ENCODE data around the gene GRWD1.
"Not testable (repeated sequence)": the region's sequence is repeated elsewhere in the genome, so short reads cannot be mapped to it uniquely, and the experiment has no call there.

GRWD1 gene

DNA sequence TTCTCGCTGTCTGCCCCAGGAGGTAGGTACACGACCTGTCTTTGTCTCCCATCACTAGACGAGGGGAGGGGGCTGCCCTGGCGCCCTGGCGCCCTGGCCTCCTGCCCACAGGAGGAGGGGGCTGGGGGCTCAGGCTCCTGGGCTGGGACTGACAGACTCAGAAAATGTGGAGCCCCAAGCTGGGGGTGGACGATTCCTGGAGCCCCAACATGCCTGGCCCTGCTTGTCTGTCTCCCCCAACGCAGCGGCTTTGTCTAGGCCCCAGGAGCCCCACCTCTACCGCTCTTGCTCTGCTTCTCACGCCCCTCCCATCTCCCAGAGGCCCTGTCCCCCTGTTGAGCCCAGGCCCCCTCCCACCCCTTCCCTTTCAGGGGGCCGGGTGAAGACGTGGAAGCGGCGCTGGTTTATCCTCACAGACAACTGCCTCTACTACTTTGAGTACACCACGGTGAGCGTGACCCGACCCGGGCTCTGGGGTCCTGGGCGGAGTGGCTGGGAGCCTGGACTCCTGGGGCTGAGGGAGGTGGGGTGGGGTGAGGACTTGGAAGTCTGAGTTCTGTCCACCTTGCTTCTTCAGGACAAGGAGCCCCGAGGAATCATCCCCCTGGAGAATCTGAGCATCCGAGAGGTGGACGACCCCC is 32.0 kb downstream of the GRWD1 start:
- in situ Hi-C loops (cut with MboI; ENCODE audit: low sequenced_read_pairs), result no loop called here

DNA sequence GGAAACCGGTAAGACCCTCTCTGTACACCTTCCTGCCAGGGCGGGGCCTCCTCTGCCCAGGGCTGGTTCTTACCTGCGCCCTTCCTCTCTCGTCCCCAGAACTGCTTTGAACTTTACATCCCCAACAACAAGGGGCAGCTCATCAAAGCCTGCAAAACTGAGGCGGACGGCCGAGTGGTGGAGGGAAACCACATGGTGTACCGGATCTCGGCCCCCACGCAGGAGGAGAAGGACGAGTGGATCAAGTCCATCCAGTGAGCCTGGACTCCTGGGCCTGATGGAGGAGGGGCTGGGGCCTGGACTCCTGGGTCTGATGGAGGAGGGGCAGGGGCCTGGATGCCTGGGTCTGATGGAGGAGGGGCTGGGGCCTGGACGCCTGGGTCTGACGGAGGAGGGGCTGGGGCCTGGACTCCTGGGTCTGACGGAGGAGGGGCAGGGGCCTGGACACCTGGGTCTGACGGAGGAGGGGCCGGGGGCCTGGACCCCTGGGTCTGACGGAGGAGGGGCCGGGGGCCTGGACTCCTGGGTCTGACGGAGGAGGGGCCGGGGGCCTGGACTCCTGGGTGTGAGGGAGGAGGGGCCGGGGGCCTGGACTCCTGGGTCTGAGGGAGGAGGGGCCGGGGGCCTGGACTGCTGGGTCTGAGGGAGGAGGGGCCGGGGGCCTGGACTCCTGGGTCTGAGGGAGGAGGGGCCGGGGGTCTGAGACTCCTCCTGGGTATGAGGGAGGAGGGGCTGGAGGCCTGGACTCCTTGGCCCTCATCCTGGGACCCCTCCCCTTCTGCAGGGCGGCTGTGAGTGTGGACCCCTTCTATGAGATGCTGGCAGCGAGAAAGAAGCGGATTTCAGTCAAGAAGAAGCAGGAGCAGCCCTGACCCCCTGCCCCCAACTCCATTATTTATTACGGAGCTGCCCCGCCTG is 32.8 kb downstream of the GRWD1 start:
- in situ Hi-C loops (cut with MboI; ENCODE audit: low sequenced_read_pairs), result no loop called here

DNA sequence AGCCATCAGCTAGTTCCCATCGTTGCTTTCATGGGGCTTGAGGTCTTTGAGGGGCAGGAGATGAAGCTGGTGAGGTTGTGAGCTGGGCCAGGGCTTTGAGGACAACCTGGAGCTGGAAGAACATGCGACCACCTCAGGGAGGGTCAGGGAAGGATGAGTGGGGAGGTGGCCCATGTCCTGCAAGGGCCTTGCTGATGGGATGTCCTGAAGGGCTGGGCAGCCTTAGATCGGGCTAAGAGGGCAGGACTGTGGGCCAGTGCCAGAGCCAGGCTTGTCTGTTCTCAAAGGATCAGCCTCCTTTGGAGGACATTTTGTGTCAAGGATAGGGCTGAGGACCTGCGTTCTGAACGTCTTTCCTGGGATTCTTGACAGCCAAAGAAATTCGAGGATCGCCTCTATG is 33.9 kb downstream of the GRWD1 start:
- in situ Hi-C loops (cut with MboI; ENCODE audit: low sequenced_read_pairs), result no loop called here

DNA sequence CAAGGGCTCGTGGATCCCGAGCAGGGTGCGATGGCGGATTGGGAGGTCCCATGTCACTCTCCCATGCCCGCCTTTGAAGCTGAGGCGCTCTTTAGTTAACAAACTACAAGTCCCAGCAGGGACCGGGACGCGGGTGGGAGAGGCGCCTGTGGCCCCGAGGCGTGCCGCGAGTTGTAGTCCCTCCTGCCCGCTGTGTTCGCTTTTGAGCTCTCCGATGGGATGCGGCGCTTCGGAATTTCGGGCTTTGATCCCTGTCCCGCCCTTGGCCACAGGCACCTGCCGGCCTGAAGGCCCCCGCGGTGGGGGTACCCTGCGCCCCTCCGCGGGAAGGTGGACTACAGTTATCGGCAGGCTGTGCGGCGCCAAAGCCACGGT is 34.4 kb downstream of the GRWD1 start:
- in situ Hi-C loops (cut with MboI; ENCODE audit: low sequenced_read_pairs), result no loop called here

DNA sequence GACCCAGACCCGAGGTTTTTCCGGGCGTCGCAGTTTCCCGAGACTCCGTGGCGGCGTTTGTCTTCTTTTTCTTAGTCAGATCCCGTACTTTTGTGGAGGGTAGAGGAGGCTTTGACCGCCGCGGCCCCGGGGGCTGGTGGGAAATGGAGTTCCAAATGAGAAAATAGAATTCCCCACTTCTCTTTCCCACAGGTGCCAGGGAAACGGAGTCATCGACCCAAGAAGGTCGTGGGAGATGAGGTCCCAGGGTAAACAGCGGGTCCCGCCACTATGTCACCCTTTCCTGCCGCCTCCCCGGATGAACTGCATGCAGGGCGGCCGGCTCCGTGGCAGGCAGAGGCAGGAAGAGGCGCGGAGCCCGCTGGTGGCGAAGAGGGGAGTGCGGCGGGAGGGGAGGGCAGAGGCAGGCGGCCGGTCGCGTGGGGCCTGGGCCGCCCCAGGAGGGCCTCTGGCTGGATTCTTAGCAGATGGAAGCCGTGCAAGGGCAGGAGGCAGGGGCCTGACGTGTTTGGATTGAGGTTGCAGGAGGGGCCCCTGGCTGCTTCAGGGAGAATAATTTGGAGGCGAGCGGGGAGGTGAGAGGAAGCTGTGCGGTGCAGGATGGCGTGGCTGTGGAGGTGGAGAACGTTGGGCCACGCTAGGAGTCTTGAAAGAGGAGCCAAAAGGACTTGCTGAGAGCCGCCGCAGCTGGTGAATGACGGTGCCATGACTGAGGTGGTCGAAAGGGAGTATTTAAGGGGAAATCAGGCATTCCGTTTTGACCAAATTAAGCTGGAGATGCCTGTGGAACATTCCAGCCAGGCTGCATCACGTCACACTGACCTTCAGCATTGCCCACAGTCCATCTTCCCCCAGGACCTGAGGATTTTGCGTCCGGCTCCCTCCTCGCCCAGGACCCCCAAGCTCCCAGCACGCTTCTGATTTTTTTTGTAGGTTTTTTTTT is 35.0 kb downstream of the GRWD1 start:
- in situ Hi-C loops (cut with MboI; ENCODE audit: low sequenced_read_pairs), result no loop called here

DNA sequence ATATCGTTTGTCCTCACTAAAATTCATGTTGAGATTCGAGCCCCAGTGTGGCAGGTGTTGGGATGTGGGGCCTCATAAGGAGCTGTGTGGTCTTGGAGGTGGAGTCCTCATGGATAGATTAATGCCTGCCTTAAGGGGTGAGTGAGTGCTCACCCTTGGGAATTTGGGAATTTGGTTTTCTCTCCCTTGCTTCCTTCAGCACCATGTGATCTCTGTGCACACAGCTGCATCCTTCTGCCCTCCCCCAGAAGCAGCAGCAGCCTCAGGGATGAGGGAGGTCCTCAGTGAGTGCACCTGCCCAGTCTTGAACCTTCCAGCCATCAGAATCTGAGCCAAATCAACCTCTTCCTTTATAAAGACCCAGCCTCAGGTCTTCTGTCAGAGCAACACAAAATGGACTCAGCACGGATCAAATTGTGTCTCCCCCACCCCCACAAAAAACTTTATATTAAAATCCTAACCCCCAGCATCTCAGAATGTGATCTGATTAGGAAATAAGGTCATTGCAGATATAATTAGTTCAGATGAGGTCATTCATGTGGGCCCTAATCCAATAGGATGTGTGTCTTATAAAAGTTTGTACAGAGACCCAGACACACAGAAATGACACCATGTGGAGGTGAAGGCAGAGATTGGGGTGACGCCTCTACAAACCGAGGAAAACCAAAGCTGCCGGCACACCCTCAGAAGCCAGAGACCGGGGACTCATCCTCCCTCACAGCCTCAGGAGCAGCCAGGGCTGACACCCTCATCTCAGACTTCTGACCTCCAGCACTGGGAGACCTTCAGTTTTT is 36.3 kb downstream of the GRWD1 start:
- in situ Hi-C loops (cut with MboI; ENCODE audit: low sequenced_read_pairs), result no loop called here

DNA sequence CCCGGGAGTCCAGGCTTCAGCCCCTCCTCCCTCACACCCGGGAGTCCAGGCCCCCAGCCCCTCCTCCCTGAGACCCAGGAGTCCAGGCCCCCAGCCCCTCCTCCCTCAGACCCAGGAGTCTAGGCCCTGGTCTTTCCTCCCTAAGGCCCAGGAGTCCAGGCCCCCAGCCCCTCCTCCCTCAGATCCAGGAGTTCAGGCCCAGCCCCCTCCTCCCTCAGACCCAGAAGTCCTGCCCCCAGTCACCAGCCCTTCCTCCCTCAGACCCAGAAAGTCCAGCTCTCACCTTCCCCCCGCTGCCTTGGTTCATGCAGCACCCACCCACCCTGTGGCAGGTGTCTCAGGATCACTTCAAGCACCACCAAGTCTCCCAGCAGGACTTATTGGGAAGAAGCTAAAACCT is 37.5 kb downstream of the GRWD1 start:
- in situ Hi-C loops (cut with MboI; ENCODE audit: low sequenced_read_pairs), result no loop called here

DNA sequence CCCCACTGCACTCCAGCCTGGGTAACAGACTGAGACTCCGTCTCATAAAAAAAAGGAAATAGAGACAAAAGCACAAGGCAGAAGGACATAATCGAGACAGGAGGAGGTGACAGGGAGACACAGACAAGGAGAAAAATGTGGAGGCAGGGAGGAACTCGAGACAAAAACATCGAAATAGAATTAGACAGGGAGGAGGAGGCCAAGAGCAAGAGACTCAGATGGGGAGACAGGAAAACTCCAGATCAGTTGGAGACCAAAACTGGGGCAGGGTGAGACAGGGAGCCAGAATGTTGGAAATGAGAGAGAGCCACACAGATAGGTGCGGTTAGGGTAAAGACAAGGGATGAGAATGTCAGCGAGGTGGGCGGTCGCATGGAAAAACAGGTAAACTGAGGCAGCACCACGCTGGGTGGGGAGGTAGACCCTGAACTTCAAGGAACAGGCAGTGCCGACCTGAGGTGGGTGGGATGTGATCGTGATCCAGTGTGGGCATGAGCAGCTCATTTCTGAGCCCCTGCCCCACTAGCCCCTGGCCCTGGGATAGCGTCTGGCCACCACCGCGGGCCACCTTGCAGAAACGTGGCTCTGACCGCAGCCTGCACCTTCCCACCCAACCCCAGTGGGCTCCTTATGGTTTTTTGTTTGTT is 38.6 kb downstream of the GRWD1 start:
- in situ Hi-C loops (cut with MboI; ENCODE audit: low sequenced_read_pairs), result no loop called here

DNA sequence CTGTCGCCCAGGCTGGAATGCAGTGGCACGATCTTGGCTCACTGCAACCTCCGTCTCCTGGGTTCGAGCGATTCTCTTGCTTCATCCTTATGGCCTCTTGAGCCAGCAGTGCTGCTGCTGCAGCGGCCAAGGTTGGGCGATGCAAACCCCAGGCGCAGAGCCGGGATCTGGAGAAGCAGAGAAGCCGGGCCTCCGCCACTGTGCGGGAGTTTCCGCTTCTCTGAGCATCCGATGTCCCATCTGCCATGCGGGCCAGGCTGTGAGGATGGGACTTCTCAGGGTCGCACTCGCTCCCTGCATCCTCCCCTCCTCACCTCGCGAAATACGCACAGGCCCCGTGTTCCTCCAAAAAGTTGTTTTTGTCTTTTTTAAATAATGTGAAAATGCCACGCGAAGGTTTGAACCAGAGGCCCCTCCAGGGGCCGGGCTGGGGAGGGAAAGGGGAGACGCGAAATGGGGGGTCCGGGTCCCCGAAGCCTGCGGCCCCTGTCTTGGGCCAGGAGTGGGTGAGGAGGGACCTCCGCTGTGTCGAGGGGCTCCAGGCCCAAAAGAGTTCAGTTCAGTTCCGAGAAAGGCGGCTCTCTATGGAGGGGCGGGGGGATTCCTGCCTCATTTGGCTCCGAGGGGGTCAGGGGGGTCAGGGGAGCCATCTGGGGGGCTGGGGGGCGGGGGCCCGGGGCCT is 39.3 kb downstream of the GRWD1 start:
- in situ Hi-C loops (cut with MboI; ENCODE audit: low sequenced_read_pairs), result no loop called here

DNA sequence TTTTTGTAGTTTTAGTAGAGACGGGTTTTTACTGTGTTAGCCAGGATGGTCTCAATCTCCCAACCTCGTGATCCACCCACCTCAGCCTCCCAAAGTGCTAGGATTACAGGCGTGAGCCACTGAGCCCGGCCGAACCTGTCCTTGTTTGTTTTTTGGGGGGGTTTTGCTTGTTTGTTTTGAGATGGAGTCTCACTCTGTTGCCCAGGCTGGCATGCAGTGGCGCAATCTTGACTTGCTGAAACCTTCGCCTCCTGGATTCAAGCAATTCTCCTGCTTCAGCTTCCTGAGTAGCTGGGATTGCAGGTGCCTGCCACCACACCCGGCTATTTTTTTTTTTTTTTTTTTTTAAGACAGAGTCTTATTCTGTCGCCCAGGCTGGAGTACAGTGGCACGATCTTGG is 40.9 kb downstream of the GRWD1 start:
- in situ Hi-C loops (cut with MboI; ENCODE audit: low sequenced_read_pairs), result not testable (repeated sequence)

DNA sequence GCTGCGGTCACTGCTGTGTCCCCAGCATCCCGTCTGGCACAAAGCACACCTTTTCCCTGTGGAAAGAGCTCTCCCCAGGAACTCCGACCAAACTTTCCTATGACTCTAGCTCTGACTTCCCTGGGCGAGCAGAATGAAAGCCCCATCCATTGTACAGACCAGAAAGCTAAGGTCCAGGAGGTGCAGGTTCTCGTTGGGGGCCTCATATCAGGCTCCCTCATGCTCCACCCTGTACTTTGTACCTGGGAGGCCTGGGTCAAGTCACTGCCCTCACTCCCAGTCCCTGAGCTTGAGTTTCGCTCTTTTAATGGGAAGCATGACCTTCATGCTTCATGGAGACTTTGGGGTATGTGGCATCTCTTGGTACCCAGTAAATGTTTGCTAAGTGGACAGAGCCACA is 41.8 kb downstream of the GRWD1 start:
- in situ Hi-C loops (cut with MboI; ENCODE audit: low sequenced_read_pairs), result no loop called here

DNA sequence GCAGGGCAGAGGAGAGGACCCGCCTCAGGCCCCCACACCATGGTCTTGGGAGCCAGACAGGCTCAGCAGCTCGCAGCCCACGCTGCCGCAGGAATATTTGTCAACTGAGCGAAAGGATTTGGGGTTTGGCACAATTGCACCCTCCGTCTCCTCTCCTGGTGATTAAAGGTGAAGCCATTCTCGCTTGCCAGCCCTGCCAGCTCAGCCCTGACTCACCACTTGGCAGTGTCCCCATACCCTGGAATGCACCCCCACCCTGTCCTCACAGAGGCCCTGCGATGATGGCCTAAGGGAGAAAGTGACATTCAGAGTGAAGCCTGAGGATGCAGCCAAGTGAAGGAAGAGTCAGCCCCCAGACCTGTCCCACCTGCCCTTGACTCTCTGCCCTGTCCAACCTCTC is 42.2 kb downstream of the GRWD1 start:
- in situ Hi-C loops (cut with MboI; ENCODE audit: low sequenced_read_pairs), result no loop called here

DNA sequence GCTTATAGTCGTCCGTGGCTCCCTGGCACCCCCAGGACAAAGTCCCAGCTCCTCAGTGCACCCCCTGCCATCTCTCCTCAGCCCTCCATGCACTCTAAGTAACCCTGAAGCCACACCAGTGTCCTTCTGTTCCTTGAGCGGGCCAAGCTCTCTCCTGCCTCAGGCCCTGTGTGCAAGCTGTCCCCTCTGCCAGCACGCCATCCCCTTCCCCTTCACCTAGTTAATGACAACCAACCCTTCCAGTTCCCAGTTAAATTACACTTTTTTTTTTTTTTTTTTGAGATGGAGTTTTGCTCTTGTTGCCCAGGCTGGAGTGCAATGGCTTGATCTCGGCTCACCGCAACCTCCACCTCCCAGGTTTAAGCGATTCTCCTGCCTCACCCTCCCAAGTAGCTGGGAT is 42.7 kb downstream of the GRWD1 start:
- in situ Hi-C loops (cut with MboI; ENCODE audit: low sequenced_read_pairs), result not testable (repeated sequence)

DNA sequence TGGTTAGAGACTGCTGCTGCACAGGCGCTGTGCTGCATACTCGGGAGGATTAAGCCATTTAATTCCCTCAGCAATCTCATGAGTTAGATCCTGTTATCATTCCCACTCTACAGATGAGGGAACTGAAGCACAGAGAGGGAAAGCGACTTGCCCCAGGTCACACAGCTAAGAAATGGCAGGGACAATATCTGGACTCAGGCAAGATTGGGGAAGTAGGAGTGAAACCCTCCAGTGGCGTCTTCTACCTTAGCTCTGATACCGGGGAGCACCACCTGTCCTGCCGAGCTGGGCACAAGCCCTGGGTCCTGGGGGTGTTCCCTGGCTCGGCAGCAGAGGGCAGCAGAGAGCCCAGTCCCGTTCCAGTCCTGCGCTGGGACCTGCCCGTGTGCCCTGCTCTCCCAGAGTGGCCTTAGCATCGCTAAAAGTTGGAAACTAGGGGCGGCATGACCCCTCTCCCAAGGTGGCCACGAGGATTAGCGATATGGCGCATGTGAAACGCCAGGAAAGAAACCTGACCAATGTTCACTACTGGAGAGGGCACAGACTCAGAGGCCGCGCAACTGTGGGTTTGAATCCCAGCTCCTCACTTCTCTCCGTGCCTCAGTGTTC is 43.9 kb downstream of the GRWD1 start:
- in situ Hi-C loops (cut with MboI; ENCODE audit: low sequenced_read_pairs), result no loop called here

DNA sequence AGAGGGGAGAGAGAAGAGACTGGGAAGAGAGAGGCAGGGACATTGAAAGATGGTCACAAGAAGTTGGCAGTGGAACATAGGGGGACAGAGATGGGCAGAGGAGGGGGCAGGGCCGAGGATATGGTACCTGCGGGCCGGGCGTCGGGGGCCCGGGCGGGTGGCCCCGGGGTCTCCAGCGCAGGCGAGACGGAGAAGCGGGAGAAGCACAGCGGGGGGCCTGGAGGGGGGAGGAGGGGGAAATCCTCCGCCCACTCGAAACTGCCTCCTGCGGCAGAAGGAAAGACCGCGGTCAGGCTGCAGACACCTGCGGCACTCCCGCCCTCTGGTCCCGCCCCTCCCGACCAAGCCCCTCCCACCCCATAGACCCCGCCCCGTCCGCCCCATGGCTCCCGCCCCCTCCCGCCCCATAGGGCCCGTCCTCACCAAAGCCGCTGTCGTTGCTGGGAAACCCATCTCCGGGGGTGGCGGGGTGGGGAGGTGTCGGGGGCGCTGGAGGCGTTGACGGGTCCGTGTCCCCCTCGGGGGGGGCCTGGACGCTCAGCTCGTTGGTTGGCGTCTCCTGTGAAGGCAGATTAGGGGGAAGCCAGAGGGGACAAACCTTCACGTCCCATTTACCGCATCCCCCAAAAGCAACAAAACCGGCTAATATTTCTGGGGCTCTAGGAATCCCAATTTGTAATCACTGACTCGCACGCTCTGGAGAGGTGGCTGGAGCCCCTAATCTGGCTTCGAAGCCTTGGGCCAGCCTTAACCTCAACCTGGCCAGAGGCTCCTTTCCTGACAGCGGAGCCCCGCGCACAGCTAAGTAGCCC is 45.4 kb downstream of the GRWD1 start:
- in situ Hi-C loops (cut with MboI; ENCODE audit: low sequenced_read_pairs), result no loop called here

DNA sequence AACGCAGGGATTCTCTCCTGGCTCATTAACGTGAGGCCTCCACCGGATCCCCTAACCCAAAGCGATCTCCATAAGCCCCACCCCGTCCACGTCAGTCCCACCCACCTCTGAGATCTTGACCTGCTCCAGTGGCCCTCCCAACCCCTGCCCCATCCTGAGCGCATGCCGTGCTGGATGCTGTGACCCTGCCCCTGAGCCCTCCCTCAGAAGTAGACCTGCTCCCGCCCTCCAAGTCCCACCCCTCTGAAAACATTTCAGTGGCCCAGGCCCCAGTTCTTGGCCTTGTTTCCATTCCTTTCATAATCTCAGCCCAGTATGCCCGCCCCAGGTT is 46.0 kb downstream of the GRWD1 start:
- in situ Hi-C loops (cut with MboI; ENCODE audit: low sequenced_read_pairs), result no loop called here

DNA sequence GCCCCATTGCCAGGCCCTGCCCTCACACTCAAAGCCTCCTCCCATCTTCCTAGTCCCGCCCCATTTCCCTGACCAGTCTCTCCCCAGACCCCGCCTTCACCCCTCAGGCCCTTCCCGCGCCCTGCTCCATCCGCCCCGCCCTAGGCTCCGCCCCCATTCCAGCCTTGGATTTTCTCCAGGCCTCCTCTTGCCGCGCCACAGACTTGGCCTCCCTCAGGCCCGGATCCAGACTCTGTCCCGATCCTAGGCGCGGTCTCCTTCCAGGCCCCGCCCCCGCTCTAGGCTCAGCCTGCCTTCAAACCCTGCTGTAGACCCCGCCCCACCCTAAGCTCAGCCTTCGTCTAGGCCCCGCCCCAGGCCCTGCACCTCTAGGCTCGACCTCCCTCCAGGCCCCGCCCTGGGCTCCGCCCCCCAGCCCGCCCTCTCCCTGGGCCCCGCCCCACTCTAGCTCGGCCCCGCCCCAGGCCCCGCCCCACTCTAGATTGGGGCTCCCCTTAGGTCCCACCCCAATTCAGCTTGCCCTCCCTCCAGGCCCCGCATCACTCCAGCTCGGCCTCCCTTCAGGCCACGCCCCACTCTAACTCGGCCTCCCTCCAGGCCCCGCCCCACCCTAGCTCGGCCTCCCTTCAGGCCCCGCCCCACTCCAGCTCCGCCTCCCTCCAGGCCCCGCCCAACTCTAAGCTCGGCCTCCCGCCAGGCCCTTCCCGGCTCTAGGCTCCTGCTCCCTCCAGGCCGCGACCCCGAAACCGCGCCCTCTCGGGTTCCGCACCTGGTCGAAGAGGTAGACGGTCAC is 47.3 kb downstream of the GRWD1 start:
- in situ Hi-C loops (cut with MboI; ENCODE audit: low sequenced_read_pairs), result no loop called here

Measured in hTERT RPE-1 (cell line).